Tibial nerve (tissue), 4 donors: Measurements from ENCODE around the gene ADAM10.

Source experiments
- EP300 ChIP-seq, 2 donors: sonication (generic); formaldehyde crosslinking; IDR thresholded peaks; one replicate each; pipeline ENCODE4 v1.6.1; 2017; ENCODE audit warnings: antibody characterized with exemption in 2 of 2, mild to moderate bottlenecking in 1 of 2
- POLR2A ChIP-seq, 2 donors: fragments of 450-650 bp; IDR thresholded peaks; one replicate each; pipeline ENCODE4 v1.6.1; 2017; ENCODE audit warnings: antibody characterized with exemption in 2 of 2, mild to moderate bottlenecking in 2 of 2, moderate library complexity in 2 of 2
- TF ChIP-seq, protein P1 (sequence below), 5 experiments: fragments of 200-600 bp in 3 of 5; fragments of 450-650 bp in 2 of 5; sonication (generic) in 3 of 5; IDR thresholded peaks; one replicate each; pipeline ENCODE4 v1.5.1; 2016 to 2019; ENCODE audit warnings: antibody characterized with exemption in 5 of 5, mild to moderate bottlenecking in 3 of 5, moderate library complexity in 2 of 5

DNA sequence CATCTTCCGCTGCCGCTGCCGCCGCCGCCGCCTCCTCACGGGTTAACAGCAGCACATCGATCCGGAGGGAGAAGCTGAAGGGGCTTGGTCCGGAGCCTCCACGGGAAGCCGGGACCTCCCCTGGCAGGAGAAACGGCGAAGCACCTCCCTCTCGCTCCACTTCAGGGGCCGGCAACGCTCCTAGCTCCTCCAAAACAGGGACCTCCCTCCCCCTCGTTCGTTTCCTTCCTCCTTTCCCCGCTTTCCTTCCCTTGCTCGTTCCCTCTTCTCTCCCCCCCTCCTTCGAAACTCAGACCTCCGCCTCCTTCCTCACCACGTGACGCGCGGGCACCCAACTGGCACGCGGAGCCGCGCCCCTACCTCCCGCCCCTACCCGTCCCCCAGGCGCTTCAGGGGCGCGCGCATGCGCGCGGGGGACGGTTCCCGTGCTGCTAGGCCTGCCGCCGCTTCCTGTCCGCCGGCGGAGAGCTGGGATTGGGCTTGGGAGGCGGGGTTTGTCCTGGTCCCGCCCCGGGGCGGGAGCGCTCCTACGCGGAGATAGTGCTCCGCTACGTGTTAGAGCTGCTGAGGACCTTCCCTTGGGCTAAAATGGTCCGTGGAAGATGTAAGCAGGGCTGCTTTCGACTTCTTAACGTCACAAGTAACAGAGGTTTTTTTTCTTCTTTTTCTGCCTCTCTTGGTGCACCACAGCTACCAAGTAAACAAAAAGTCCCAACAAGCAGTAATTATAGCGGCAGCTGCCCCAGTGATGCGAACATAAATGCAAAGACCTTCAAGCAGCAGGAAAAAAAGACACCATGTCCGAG, at the start of gene ADAM10:
- TF ChIP-seq POLR2A (IDR thresholded peaks at IDR 0.05) = peak; percentile 82 to 93
- TF ChIP-seq, protein P1, sequence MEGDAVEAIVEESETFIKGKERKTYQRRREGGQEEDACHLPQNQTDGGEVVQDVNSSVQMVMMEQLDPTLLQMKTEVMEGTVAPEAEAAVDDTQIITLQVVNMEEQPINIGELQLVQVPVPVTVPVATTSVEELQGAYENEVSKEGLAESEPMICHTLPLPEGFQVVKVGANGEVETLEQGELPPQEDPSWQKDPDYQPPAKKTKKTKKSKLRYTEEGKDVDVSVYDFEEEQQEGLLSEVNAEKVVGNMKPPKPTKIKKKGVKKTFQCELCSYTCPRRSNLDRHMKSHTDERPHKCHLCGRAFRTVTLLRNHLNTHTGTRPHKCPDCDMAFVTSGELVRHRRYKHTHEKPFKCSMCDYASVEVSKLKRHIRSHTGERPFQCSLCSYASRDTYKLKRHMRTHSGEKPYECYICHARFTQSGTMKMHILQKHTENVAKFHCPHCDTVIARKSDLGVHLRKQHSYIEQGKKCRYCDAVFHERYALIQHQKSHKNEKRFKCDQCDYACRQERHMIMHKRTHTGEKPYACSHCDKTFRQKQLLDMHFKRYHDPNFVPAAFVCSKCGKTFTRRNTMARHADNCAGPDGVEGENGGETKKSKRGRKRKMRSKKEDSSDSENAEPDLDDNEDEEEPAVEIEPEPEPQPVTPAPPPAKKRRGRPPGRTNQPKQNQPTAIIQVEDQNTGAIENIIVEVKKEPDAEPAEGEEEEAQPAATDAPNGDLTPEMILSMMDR (IDR thresholded peaks at IDR 0.05) = peak in 1 of 5 experiments; percentile 41
- TF ChIP-seq EP300 (IDR thresholded peaks at IDR 0.05) = peak; percentile 93 to 96
